Sigmoid colon (tissue), 7 donors: ENCODE data around the gene IGF2BP3. TPM values are rescaled to one million over a fixed set of nuclear protein-coding genes. Genes with fewer than 3 reads are reported as not detected.
"Not testable (repeated sequence)": the region's sequence is repeated elsewhere in the genome, so short reads cannot be mapped to it uniquely, and the experiment has no call there.

Source experiments
- DNase-seq: peaks from one replicate; pipeline ENCODE4 v3.0.0-alpha.2; 2019
- H3K27ac ChIP-seq, 4 donors: fragments of 200-600 bp; sonication (generic); one replicate each; pipeline ENCODE4 v1.5.1; 2016 to 2019; ENCODE audit warnings: mild to moderate bottlenecking in 1 of 4
- H3K27me3 ChIP-seq, 3 donors: fragments of 200-600 bp; sonication (generic); one replicate each; pipeline ENCODE4 v1.5.1; 2019; ENCODE audit warnings: mild to moderate bottlenecking in 1 of 3
- H3K36me3 ChIP-seq, 4 donors: fragments of 200-600 bp; sonication (generic); one replicate each; pipeline ENCODE4 v1.5.1; 2016 to 2019
- H3K4me1 ChIP-seq, 4 donors: fragments of 200-600 bp; sonication (generic); one replicate each; pipeline ENCODE4 v1.5.1; 2017 to 2019
- H3K4me3 ChIP-seq, 4 donors: fragments of 200-600 bp; sonication (generic); one replicate each; pipeline ENCODE4 v1.5.1; 2017 to 2019; ENCODE audit warnings: mild to moderate bottlenecking in 2 of 4, moderate library complexity in 1 of 4
- H3K9me3 ChIP-seq, 4 donors: fragments of 200-600 bp in 3 of 4; sonication (generic) in 3 of 4; one replicate each; pipeline versions ENCODE4 v1.5.1 to v1.6.1; 2013 to 2019
- EP300 ChIP-seq, 4 donors: sonication (generic); formaldehyde crosslinking; IDR thresholded peaks; one replicate each; pipeline ENCODE4 v1.6.1; 2017; ENCODE audit warnings: antibody characterized with exemption in 4 of 4
- POLR2A ChIP-seq, 2 donors: fragments of 450-650 bp; IDR thresholded peaks; one replicate each; pipeline ENCODE4 v1.6.1; 2016; ENCODE audit warnings: antibody characterized with exemption in 2 of 2, mild to moderate bottlenecking in 2 of 2, moderate library complexity in 2 of 2
- POLR2AphosphoS5 ChIP-seq, 4 donors: sonication (generic); formaldehyde crosslinking; IDR thresholded peaks; one replicate each; pipeline ENCODE4 v1.6.1; 2017; ENCODE audit warnings: antibody characterized with exemption in 4 of 4
- WGBS, 2 donors: extraction: QIAGEN DNeasy Blood & Tissue Kit; methylation state at CpG; one replicate each; pipeline ENCODE4 v1.1.7; 2013; 5-methylcytosine and 5-hydroxymethylcytosine counted together
- intact Hi-C: fragments of 100-400 bp; cut with DNase I; formaldehyde crosslinking; loops from one replicate; pipeline ENCODE4 v1.15.1; 2023
- polyA plus RNA-seq, 3 donors: library from polyadenylated mRNA; stranded (reverse); fragments of 200-250 nt; gene quantifications; one replicate each; pipeline ENCODE4 v1.2.3, GENCODE V29; 2013
- total RNA-seq, 4 donors: library from RNA; depleted of rRNA; stranded (reverse); fragments of >200 nt; gene quantifications; one replicate each; pipeline ENCODE4 v1.1.0, GENCODE V29; 2016
- TF ChIP-seq, protein P1 (sequence below), 4 experiments: fragments of 450-650 bp in 3 of 4; fragments of 200-600 bp in 1 of 4; IDR thresholded peaks; one replicate each; pipeline ENCODE4 v1.5.1; 2016 to 2019; ENCODE audit warnings: antibody characterized with exemption in 4 of 4, mild to moderate bottlenecking in 3 of 4, moderate library complexity in 2 of 4
- donor health status: healthy with polysubstance abuse.
- donor health status: Bipolar disorder and iron deficiency.
- donor health status: healthy.

Gene IGF2BP3
- total and polyA plus RNA-seq, 7 donors = under 0.01 to 1.9 (median 1.2) TPM; not detected in 2

DNA sequence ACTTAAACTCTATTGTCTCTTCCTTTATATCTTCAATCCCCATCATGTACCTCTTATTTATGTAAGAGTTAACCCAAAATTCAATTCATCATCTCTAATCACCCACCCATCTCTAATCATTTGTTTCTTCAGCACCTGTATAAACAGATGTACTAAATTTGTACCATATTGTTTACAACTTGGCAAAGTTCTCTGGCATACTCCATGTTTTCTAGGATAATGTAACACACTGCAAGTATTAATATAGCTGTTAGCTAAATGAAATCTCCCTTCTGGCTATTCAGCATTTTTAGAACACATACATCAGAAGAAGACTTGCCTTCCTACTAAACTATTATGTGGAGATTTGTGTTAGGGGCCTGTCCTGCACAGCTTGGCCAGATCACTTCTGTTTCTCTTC is 138.1 kb downstream of the IGF2BP3 start:
- H3K4me1 ChIP-seq = peaks cover 0 to 12% (median 4%) of the 10 kb centered on the region in 4 donors
- intact Hi-C loops = no loop called here
- TF ChIP-seq, protein P1, sequence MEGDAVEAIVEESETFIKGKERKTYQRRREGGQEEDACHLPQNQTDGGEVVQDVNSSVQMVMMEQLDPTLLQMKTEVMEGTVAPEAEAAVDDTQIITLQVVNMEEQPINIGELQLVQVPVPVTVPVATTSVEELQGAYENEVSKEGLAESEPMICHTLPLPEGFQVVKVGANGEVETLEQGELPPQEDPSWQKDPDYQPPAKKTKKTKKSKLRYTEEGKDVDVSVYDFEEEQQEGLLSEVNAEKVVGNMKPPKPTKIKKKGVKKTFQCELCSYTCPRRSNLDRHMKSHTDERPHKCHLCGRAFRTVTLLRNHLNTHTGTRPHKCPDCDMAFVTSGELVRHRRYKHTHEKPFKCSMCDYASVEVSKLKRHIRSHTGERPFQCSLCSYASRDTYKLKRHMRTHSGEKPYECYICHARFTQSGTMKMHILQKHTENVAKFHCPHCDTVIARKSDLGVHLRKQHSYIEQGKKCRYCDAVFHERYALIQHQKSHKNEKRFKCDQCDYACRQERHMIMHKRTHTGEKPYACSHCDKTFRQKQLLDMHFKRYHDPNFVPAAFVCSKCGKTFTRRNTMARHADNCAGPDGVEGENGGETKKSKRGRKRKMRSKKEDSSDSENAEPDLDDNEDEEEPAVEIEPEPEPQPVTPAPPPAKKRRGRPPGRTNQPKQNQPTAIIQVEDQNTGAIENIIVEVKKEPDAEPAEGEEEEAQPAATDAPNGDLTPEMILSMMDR (IDR thresholded peaks at IDR 0.05) = no peak
- no peak for TF ChIP-seq EP300 (IDR thresholded peaks at IDR 0.05)
- no peak for TF ChIP-seq POLR2A (IDR thresholded peaks at IDR 0.05)
- no peak for TF ChIP-seq POLR2AphosphoS5 (IDR thresholded peaks at IDR 0.05)
- no peak for DNase-seq
- H3K27me3 ChIP-seq = no peaks in the 10 kb centered on the region
- H3K36me3 ChIP-seq = no peaks in the 10 kb centered on the region
- no peak overlapping the region for H3K27ac ChIP-seq
- no peak overlapping the region for H3K4me3 ChIP-seq
- H3K9me3 ChIP-seq = no peaks in the 10 kb centered on the region

DNA sequence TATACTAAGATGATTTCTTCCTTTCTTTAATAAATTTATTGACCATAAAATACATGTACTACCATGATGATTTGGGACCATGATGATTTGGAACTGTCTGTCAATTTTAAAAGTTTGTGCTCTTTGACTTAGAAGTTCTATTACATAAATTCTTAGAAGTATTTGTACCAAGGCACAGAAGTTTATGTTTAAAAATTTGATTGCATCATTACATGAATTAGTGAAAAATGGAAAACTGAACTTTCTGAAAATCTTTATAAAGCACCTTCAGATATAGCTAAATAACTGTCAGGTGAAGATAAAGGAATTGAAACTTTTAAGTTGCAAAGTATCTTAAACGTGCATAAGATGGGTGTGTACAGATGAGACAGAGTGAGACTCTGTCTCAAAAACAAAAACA is 139.2 kb downstream of the IGF2BP3 start:
- H3K36me3 ChIP-seq = no peaks in the 10 kb centered on the region
- peaks cover 0 to 12% (median 4%) of the 10 kb centered on the region in 4 donors for H3K4me1 ChIP-seq
- no peak for TF ChIP-seq POLR2A (IDR thresholded peaks at IDR 0.05)
- TF ChIP-seq EP300 (IDR thresholded peaks at IDR 0.05) = no peak
- TF ChIP-seq POLR2AphosphoS5 (IDR thresholded peaks at IDR 0.05) = no peak
- TF ChIP-seq, protein P1 (IDR thresholded peaks at IDR 0.05) = no peak
- DNase-seq = no peak
- H3K27me3 ChIP-seq = no peaks in the 10 kb centered on the region
- intact Hi-C loops = no loop called here
- no peak overlapping the region for H3K27ac ChIP-seq
- 26 to 69% methylated on average over 1 of the region's 1 CpG for WGBS, 2 donors
- H3K4me3 ChIP-seq = no peak overlapping the region
- H3K9me3 ChIP-seq = no peaks in the 10 kb centered on the region

DNA sequence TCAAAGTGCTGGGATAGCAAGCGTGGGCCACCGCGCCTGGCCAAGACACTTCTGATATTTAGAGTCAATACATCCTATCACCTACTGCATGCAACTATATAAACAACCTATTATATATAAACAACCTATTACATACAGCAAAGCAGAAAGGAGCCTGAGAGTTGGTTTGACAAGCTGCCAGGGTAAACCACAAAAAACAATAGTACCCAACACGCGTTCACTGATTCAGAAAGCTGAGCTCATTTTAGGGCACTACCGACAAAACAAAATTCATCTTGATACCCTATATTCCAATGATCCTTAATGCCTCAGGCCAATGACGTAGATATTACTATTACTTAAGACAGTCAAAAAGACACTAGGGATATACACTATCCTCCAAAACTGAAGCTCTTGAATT is 154.9 kb downstream of the IGF2BP3 start:
- WGBS, 2 donors = 81 to 82% methylated on average over 7 of the region's 7 CpGs
- Histone ChIP-seq H3K4me3 (no peak overlapping the region), H3K9me3 (no peaks in the 10 kb centered on the region), H3K36me3 (peaks cover 0 to 8% (median 0%) of the 10 kb centered on the region in 4 donors), H3K4me1 (no peaks in the 10 kb centered on the region), H3K27ac (no peak overlapping the region), H3K27me3 (no peaks in the 10 kb centered on the region)
- DNase-seq = no peak
- intact Hi-C loops = no loop called here
- TF ChIP-seq POLR2A (IDR thresholded peaks at IDR 0.05) = no peak
- TF ChIP-seq EP300 (IDR thresholded peaks at IDR 0.05) = no peak
- TF ChIP-seq POLR2AphosphoS5 (IDR thresholded peaks at IDR 0.05) = no peak
- TF ChIP-seq, protein P1 (IDR thresholded peaks at IDR 0.05) = no peak

DNA sequence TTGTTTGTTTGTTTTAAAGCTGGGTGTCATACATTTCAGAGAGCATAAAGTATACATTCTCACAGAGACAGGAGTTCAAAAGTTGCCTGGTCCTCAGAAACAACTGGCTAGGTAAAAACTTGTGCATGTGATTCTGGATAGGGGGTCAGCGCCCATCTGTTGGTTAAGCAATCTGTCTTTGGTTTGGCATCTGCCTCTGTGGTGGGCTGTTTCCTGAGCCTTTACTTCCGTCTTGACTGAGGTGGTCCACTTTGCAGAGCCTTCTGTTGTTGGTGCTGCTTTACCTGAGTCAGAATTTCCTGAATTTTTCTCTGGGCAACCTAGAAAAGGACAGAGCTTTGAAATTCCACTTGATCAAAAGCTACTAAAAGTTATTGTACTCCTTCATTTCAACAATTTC is 158.2 kb downstream of the IGF2BP3 start:
- H3K9me3 ChIP-seq, H3K4me1 ChIP-seq, intact Hi-C loops, H3K27me3 ChIP-seq, H3K27ac ChIP-seq, DNase-seq, H3K4me3 ChIP-seq: not testable (repeated sequence)
- peaks cover 0 to 38% (median 5%) of the 10 kb centered on the region in 4 donors for H3K36me3 ChIP-seq
- 64 to 78% methylated on average over 2 of the region's 2 CpGs for WGBS, 2 donors

DNA sequence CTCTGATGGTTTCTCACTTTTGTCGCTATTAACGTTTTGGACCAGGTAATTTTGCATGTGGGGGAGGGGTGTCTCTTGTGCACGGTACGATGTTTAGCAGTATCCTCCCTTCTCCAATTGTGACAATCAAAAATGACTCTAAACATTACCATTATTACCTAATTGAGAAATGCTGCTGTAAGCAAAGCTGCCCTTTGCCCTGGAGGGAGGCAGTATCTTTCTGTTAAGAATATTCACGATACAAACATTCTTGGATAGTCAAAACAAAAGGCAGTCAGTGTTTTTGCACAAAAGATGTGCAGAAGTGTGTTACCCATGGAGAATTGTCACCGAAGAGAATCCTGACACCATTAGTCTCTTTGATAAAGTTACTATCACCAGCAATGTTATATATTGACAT is 161.5 kb downstream of the IGF2BP3 start:
- 91 to 92% methylated on average over 6 of the region's 6 CpGs for WGBS, 2 donors
- intact Hi-C loops = no loop called here

More for the DNA sequence above, 161.5 kb downstream of the IGF2BP3 start:
- Histone ChIP-seq H3K27me3 (no peaks in the 10 kb centered on the region), H3K9me3 (no peaks in the 10 kb centered on the region), H3K4me1 (peaks cover 0 to 5% (median 2%) of the 10 kb centered on the region in 4 donors), H3K36me3 (peaks cover 0 to 58% (median 5%) of the 10 kb centered on the region in 4 donors), H3K27ac (no peak overlapping the region), H3K4me3 (no peak overlapping the region)
- no peak for DNase-seq
- no peak for TF ChIP-seq POLR2AphosphoS5 (IDR thresholded peaks at IDR 0.05)
- TF ChIP-seq EP300 (IDR thresholded peaks at IDR 0.05) = no peak
- TF ChIP-seq, protein P1 (IDR thresholded peaks at IDR 0.05) = no peak
- TF ChIP-seq POLR2A (IDR thresholded peaks at IDR 0.05) = no peak
